WERI-Rb-1 (cell line): ENCODE measurements around the gene RBMS3.

Experiments
- DNase-seq: peaks from one replicate; pipeline ENCODE4 v3.0.0-alpha.2; 2020
- H3K27ac ChIP-seq: fragments of 250-450 bp; sonication (Bioruptor Pico); 2 replicates; pipeline ENCODE4 v1.5.1; 2020; ENCODE audit warnings: mild to moderate bottlenecking, moderate library complexity
- H3K27me3 ChIP-seq: fragments of 250-450 bp; sonication (Bioruptor Pico); 2 replicates; pipeline ENCODE4 v1.5.1; 2021; ENCODE audit warnings: mild to moderate bottlenecking, low read depth, moderate library complexity; ENCODE audit not compliant: insufficient read depth, severe bottlenecking
- H3K36me3 ChIP-seq: fragments of 250-450 bp; sonication (Bioruptor Pico); 2 replicates; pipeline ENCODE4 v1.5.1; 2020; ENCODE audit warnings: mild to moderate bottlenecking, moderate library complexity
- H3K4me3 ChIP-seq: 2 replicates; pipeline ENCODE4 v1.5.1; 2011; ENCODE audit warnings: low read depth, mild to moderate bottlenecking, control low read depth, low read length
- H3K9me3 ChIP-seq: fragments of 250-450 bp; sonication (Bioruptor Pico); 2 replicates; pipeline ENCODE4 v1.5.1; 2021; ENCODE audit warnings: mild to moderate bottlenecking, moderate library complexity; ENCODE audit not compliant: severe bottlenecking
- CTCF ChIP-seq: IDR thresholded peaks from 2 replicates; pipeline ENCODE4 v1.5.1; 2011; ENCODE audit warnings: low read depth, mild to moderate bottlenecking, control low read depth, inconsistent platforms, low read length

RBMS3 gene

GRCh38 chr3:29414468-29415224 lies 133.8 kb downstream of the RBMS3 start:
- Histone ChIP-seq H3K4me3 (no peak overlapping the region), H3K9me3 (no peaks in the 10 kb centered on the region), H3K27me3 (no peaks in the 10 kb centered on the region), H3K27ac (no peak overlapping the region), H3K36me3 (no peaks in the 10 kb centered on the region)
- DNase-seq: no peak
- no peak for TF ChIP-seq CTCF

GRCh38 chr3:29415482-29416223 lies 134.8 kb downstream of the RBMS3 start:
- Histone ChIP-seq H3K27me3 (no peaks in the 10 kb centered on the region), H3K27ac (no peak overlapping the region), H3K9me3 (no peaks in the 10 kb centered on the region), H3K4me3 (no peak overlapping the region), H3K36me3 (no peaks in the 10 kb centered on the region)
- no peak for TF ChIP-seq CTCF
- no peak for DNase-seq

GRCh38 chr3:29416514-29416913 lies 135.6 kb downstream of the RBMS3 start:
- no peaks in the 10 kb centered on the region for H3K9me3 ChIP-seq
- H3K36me3 ChIP-seq: no peaks in the 10 kb centered on the region
- H3K27ac ChIP-seq: no peak overlapping the region
- no peak for TF ChIP-seq CTCF
- H3K27me3 ChIP-seq: no peaks in the 10 kb centered on the region
- no peak for DNase-seq
- H3K4me3 ChIP-seq: no peak overlapping the region

GRCh38 chr3:29420106-29420505 lies 139.2 kb downstream of the RBMS3 start:
- DNase-seq: no peak
- H3K4me3 ChIP-seq: no peak overlapping the region
- no peak overlapping the region for H3K27ac ChIP-seq
- H3K9me3 ChIP-seq: no peaks in the 10 kb centered on the region
- H3K27me3 ChIP-seq: no peaks in the 10 kb centered on the region
- H3K36me3 ChIP-seq: no peaks in the 10 kb centered on the region
- TF ChIP-seq CTCF: no peak

GRCh38 chr3:29426302-29427226 lies 145.7 kb downstream of the RBMS3 start:
- no peak for TF ChIP-seq CTCF
- no peak for DNase-seq
- Histone ChIP-seq H3K4me3 (no peak overlapping the region), H3K27ac (no peak overlapping the region), H3K36me3 (no peaks in the 10 kb centered on the region), H3K9me3 (no peaks in the 10 kb centered on the region), H3K27me3 (no peaks in the 10 kb centered on the region)
